Lower lobe of right lung (tissue), 2 donors: ENCODE data around the gene CLK2. TPM values are rescaled to one million over a fixed set of nuclear protein-coding genes. Genes with fewer than 3 reads are reported as not detected.
"Not testable (repeated sequence)": the region's sequence is repeated elsewhere in the genome, so short reads cannot be mapped to it uniquely, and the experiment has no call there.

ENCODE experiments used
- ATAC-seq, 2 donors: fragments of 200-7000 bp; cut with Tn5 transposase; one replicate each; pipeline ENCODE4 v1.9.1; 2020 to 2022; ENCODE audit warnings: mild to moderate bottlenecking in 2 of 2, moderate library complexity in 2 of 2
- DNase-seq: peaks from one replicate; pipeline ENCODE4 v3.0.0-alpha.2; 2020
- H3K27ac ChIP-seq: fragments of 200-600 bp; one replicate; pipeline ENCODE4 v1.8.0; 2022
- H3K27me3 ChIP-seq: fragments of 200-600 bp; one replicate; pipeline ENCODE4 v1.8.0; 2022; ENCODE audit warnings: low read depth
- H3K36me3 ChIP-seq: fragments of 200-600 bp; one replicate; pipeline ENCODE4 v1.8.0; 2022; ENCODE audit warnings: mild to moderate bottlenecking
- H3K4me1 ChIP-seq: fragments of 200-600 bp; one replicate; pipeline ENCODE4 v1.8.0; 2022
- H3K4me3 ChIP-seq: fragments of 200-600 bp; one replicate; pipeline ENCODE4 v1.8.0; 2022; ENCODE audit warnings: mild to moderate bottlenecking
- H3K9me3 ChIP-seq: fragments of 200-600 bp; one replicate; pipeline ENCODE4 v1.8.0; 2022
- intact Hi-C: fragments of 100-400 bp; cut with DNase I; formaldehyde crosslinking; loops from one replicate; pipeline ENCODE4 v1.11.0; 2022
- total RNA-seq: library from RNA; stranded (reverse); fragmentation: NEBNext Ultra II Directional; extraction: Animal tissue kit (Norgen Biotek cat#: 25700); gene quantifications from one replicate; pipeline ENCODE4 v1.2.1, GENCODE V29; 2021
- TF ChIP-seq, protein P1 (sequence below): fragments of 200-600 bp; IDR thresholded peaks from one replicate; pipeline ENCODE4 v1.8.0; 2022; ENCODE audit warnings: antibody characterized with exemption, mild to moderate bottlenecking
- donor health status: DM: no; HTN: yes; CAD: no; lungs with severe emphysema.

CLK2 gene
- total RNA-seq, 1 donor from 2014 or later = 51.1 TPM

DNA sequence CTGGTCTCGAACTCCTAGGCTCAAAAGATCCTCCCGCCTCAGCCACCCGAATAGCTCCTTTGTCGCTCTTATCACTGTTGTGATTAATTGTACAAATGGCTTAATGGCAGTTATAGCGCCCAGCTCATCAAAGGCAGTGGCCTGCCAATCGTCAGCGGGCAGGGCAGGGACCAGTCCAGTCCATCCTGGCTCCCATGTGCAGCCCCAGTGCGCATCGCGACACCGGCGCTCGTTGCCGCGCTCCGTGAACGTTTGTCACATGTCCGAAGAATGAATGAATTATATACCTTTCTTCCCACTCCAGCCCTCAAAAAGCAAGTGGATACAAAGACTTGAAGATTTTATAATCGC is 46.4 kb downstream of the CLK2 start:
- Histone ChIP-seq H3K4me1 (peaks cover 39% of the 10 kb centered on the region), H3K36me3 (no peaks in the 10 kb centered on the region), H3K27ac (peak overlapping the region; percentile 86), H3K9me3 (no peaks in the 10 kb centered on the region), H3K4me3 (peak overlapping the region; percentile 69), H3K27me3 (no peaks in the 10 kb centered on the region)
- intact Hi-C loops = no loop called here
- TF ChIP-seq, protein P1, sequence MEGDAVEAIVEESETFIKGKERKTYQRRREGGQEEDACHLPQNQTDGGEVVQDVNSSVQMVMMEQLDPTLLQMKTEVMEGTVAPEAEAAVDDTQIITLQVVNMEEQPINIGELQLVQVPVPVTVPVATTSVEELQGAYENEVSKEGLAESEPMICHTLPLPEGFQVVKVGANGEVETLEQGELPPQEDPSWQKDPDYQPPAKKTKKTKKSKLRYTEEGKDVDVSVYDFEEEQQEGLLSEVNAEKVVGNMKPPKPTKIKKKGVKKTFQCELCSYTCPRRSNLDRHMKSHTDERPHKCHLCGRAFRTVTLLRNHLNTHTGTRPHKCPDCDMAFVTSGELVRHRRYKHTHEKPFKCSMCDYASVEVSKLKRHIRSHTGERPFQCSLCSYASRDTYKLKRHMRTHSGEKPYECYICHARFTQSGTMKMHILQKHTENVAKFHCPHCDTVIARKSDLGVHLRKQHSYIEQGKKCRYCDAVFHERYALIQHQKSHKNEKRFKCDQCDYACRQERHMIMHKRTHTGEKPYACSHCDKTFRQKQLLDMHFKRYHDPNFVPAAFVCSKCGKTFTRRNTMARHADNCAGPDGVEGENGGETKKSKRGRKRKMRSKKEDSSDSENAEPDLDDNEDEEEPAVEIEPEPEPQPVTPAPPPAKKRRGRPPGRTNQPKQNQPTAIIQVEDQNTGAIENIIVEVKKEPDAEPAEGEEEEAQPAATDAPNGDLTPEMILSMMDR = no peak
- DNase-seq (peak; percentile 78), ATAC-seq (peak; percentile 61 to 70)

DNA sequence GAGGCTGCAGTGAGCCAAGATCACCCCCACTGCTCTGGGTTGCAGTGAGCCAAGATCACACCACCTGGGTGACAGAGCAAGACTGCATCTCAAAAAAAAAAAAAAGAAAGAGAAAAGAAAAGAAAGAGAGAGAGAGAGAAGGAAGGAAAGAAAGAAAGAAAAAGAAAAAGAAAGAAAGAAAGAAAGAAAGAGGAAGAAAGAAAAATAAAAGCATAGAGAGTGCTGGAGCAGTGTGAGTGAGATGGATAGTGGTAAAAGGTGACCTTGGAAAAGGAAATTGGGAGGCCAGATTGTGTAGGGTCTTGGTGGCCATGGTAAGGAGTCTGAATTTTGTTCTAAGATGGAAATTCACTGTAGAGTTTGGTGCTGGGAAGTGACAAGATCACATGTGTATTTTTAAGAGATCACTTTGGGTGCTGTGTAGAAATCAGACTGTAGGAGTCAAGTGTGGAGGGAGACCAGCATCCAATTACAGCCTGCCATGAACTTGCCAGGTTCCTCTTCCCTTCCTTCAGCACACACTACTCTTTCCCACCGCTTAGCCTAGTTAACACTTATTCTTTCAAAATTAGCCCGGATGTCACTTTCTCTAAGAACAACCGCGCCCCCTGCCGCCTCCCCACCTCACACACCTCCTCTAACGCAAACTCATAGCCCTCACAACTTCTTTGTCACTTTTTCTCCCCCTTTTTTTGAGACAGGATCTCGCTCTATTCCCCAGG is 47.0 kb downstream of the CLK2 start:
- DNase-seq = peak; percentile 88
- Histone ChIP-seq H3K36me3 (no peaks in the 10 kb centered on the region), H3K27ac (peak overlapping the region; percentile 86), H3K4me1 (peaks cover 39% of the 10 kb centered on the region), H3K27me3 (no peaks in the 10 kb centered on the region), H3K9me3 (no peaks in the 10 kb centered on the region), H3K4me3 (peak overlapping the region; percentile 69)
- intact Hi-C loops = no loop called here
- TF ChIP-seq, protein P1 = peak; percentile 53
- ATAC-seq = peak; percentile 72 to 74

DNA sequence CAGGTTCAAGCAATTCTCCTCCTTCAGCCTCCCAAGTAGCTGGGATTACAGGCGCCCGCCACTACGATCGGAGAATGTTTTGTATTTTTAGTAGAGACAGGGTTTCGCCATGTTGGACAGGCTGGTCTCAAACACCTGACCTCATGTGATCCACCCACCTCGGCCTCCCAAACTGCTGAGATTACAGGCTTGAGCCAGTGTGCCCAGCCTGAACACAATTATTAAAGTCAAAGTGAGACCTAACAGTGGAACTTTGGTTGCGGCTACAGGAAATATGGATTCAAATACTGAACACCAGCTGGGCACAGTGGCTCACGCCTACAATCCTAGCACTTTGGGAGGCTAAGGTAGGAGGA is 47.9 kb downstream of the CLK2 start:
- ATAC-seq, H3K4me3 ChIP-seq, H3K27ac ChIP-seq, DNase-seq, H3K27me3 ChIP-seq, H3K9me3 ChIP-seq, H3K36me3 ChIP-seq, intact Hi-C loops: not testable (repeated sequence)
- H3K4me1 ChIP-seq = peaks cover 40% of the 10 kb centered on the region

GRCh38 chr1:155223047-155223446 is 50.3 kb downstream of the CLK2 start:
- no peaks in the 10 kb centered on the region for H3K27me3 ChIP-seq
- ATAC-seq = no peak
- no peak overlapping the region for H3K27ac ChIP-seq
- no peak overlapping the region for H3K4me3 ChIP-seq
- no peak for DNase-seq
- H3K36me3 ChIP-seq = no peaks in the 10 kb centered on the region
- TF ChIP-seq, protein P1 = no peak
- intact Hi-C loops = no loop called here
- H3K4me1 ChIP-seq = peaks cover 53% of the 10 kb centered on the region
- no peaks in the 10 kb centered on the region for H3K9me3 ChIP-seq

GRCh38 chr1:155220211-155220965 is 52.9 kb downstream of the CLK2 start:
- H3K4me3 ChIP-seq, H3K36me3 ChIP-seq, H3K9me3 ChIP-seq, ATAC-seq, DNase-seq, intact Hi-C loops, H3K27me3 ChIP-seq: not testable (repeated sequence)
- Histone ChIP-seq H3K27ac (peak overlapping the region; percentile 18), H3K4me1 (peaks cover 33% of the 10 kb centered on the region)

GRCh38 chr1:155219592-155220031 is 53.7 kb downstream of the CLK2 start:
- intact Hi-C loops = no loop called here
- DNase-seq (no peak), ATAC-seq (peak; percentile 63 to 64)
- TF ChIP-seq, protein P1 = no peak
- H3K4me1 ChIP-seq = peaks cover 25% of the 10 kb centered on the region
- H3K27ac ChIP-seq = peak overlapping the region; percentile 18
- H3K4me3 ChIP-seq = no peak overlapping the region
- no peaks in the 10 kb centered on the region for H3K9me3 ChIP-seq
- no peaks in the 10 kb centered on the region for H3K27me3 ChIP-seq
- no peaks in the 10 kb centered on the region for H3K36me3 ChIP-seq
